Astrocyte of the spinal cord (primary cell): Measurements from ENCODE around the gene ATG7.

ENCODE experiments used
- DNase-seq: peaks from one replicate; pipeline ENCODE4 v3.0.0; 2011; ENCODE audit warnings: low read depth, low spot score
- H3K4me3 ChIP-seq: 2 replicates; pipeline ENCODE4 v1.5.1; 2011; ENCODE audit warnings: low read depth, mild to moderate bottlenecking, low read length, moderate library complexity
- CTCF ChIP-seq: IDR thresholded peaks from 2 replicates; pipeline ENCODE4 v1.5.1; 2012; ENCODE audit warnings: low read depth, mild to moderate bottlenecking, low read length, inconsistent platforms
- in situ Hi-C: cut with HindIII; loops from 2 replicates; pipeline ENCODE4 v1.10.0; 2017; ENCODE audit warnings: low sequenced_read_pairs

ATG7 gene

GRCh38 chr3:11271986-11272904 lies at the start of gene ATG7:
TSS of gene ATG7 (plus strand) at chr3:11272397. CDS start at chr3:11298696, 26,299 bp downstream.
- DNase-seq = peak; percentile 97
- H3K4me3 ChIP-seq = peak within 1 kb of the TSS; percentile 81
- no peak for TF ChIP-seq CTCF
- in situ Hi-C loops = no loop called here

GRCh38 chr3:11224010-11224409 lies 48.2 kb upstream of the ATG7 start:
- no peak for DNase-seq
- no peak for TF ChIP-seq CTCF
- in situ Hi-C loops = no loop called here
- H3K4me3 ChIP-seq = no peak overlapping the region

GRCh38 chr3:11224870-11225229 lies 47.3 kb upstream of the ATG7 start:
- no peak for DNase-seq
- in situ Hi-C loops = no loop called here
- peak overlapping the region; percentile 35 for H3K4me3 ChIP-seq
- no peak for TF ChIP-seq CTCF

- no peak for DNase-seq
- in situ Hi-C loops = no loop called here
- H3K4me3 ChIP-seq = peak overlapping the region; percentile 35
- TF ChIP-seq CTCF = no peak
These were observed 46.2 kb upstream of the ATG7 start for GRCh38 chr3:11226042-11226370.

GRCh38 chr3:11228041-11228440 lies 44.2 kb upstream of the ATG7 start:
- in situ Hi-C loops = no loop called here
- no peak for DNase-seq
- no peak overlapping the region for H3K4me3 ChIP-seq
- TF ChIP-seq CTCF = no peak

- no peak for TF ChIP-seq CTCF
- DNase-seq = no peak
- no peak overlapping the region for H3K4me3 ChIP-seq
- in situ Hi-C loops = no loop called here
These were observed 42.1 kb upstream of the ATG7 start for GRCh38 chr3:11230125-11230524.
